Astrocyte (in vitro differentiated cells and primary cell): Measurements from ENCODE around the gene TEDC1. TPM values are rescaled to one million over a fixed set of nuclear protein-coding genes. Genes with fewer than 3 reads are reported as not detected.

Source experiments
- DNase-seq: peaks from one replicate; pipeline ENCODE4 v3.0.0-alpha.2; 2010; ENCODE audit warnings: low read depth
- FAIRE-seq: peaks from 2 replicates; lab custom pipeline; 2011; peaks lifted over from hg19 to GRCh38; lab: Jason Lieb, UNC
- H2AFZ ChIP-seq: 2 replicates; pipeline ENCODE4 v1.6.0; 2012; ENCODE audit warnings: low read depth, low read length, inconsistent platforms
- H3K27ac ChIP-seq: 2 replicates; pipeline ENCODE4 v1.5.1; 2011; ENCODE audit warnings: low read depth, low read length, inconsistent platforms
- H3K27me3 ChIP-seq: 2 replicates; pipeline ENCODE4 v1.6.0; 2011; ENCODE audit warnings: low read length, inconsistent platforms; ENCODE audit not compliant: insufficient read depth
- H3K36me3 ChIP-seq: 2 replicates; pipeline ENCODE4 v1.5.1; 2011; ENCODE audit warnings: low read length, inconsistent platforms; ENCODE audit not compliant: insufficient read depth
- H3K4me1 ChIP-seq: 2 replicates; pipeline ENCODE4 v1.5.1; 2011; ENCODE audit warnings: low read length, inconsistent platforms; ENCODE audit not compliant: insufficient read depth
- H3K4me2 ChIP-seq: 2 replicates; pipeline ENCODE4 v1.6.0; 2012; ENCODE audit warnings: low read length, inconsistent platforms
- H3K4me3 ChIP-seq: 2 replicates; pipeline ENCODE4 v1.5.1; 2011; ENCODE audit warnings: low read depth, mild to moderate bottlenecking, low read length, inconsistent platforms; ENCODE audit not compliant: insufficient read depth
- H3K79me2 ChIP-seq: 2 replicates; pipeline ENCODE4 v1.6.0; 2012; ENCODE audit warnings: mild to moderate bottlenecking, low read length, inconsistent platforms; ENCODE audit not compliant: insufficient read depth
- H3K9ac ChIP-seq: 2 replicates; pipeline ENCODE4 v1.6.0; 2012; ENCODE audit warnings: mild to moderate bottlenecking, low read length, inconsistent platforms
- H3K9me3 ChIP-seq: 2 replicates; pipeline ENCODE4 v1.5.1; 2012; ENCODE audit warnings: low read depth, mild to moderate bottlenecking, low read length, inconsistent platforms; ENCODE audit not compliant: insufficient read depth
- H4K20me1 ChIP-seq: 2 replicates; pipeline ENCODE4 v1.6.0; 2012; ENCODE audit warnings: low read length, inconsistent platforms; ENCODE audit not compliant: insufficient read depth
- H3K27ac Mint-ChIP-seq: one replicate; pipeline ENCODE4 v1.8.0; 2021; ENCODE audit warnings: mild to moderate bottlenecking, mixed read lengths; ENCODE audit not compliant: unreplicated experiment
- H3K27me3 Mint-ChIP-seq: one replicate; pipeline ENCODE4 v1.8.0; 2021; ENCODE audit warnings: low read depth, mixed read lengths; ENCODE audit not compliant: unreplicated experiment
- H3K36me3 Mint-ChIP-seq: one replicate; pipeline ENCODE4 v1.8.0; 2021; ENCODE audit warnings: low read depth, mixed read lengths; ENCODE audit not compliant: unreplicated experiment
- H3K4me1 Mint-ChIP-seq: one replicate; pipeline ENCODE4 v1.8.0; 2021; ENCODE audit warnings: low read depth, mixed read lengths; ENCODE audit not compliant: unreplicated experiment
- H3K4me3 Mint-ChIP-seq: one replicate; pipeline ENCODE4 v1.8.0; 2021; ENCODE audit warnings: mild to moderate bottlenecking, moderate library complexity, mixed read lengths; ENCODE audit not compliant: unreplicated experiment
- H3K9me3 Mint-ChIP-seq: one replicate; pipeline ENCODE4 v1.8.0; 2021; ENCODE audit warnings: mild to moderate bottlenecking, mixed read lengths; ENCODE audit not compliant: unreplicated experiment
- CTCF ChIP-seq: IDR thresholded peaks from 2 replicates; pipeline ENCODE4 v1.5.1; 2011; ENCODE audit warnings: low read depth, mild to moderate bottlenecking, inconsistent platforms, low read length, moderate library complexity; ENCODE audit not compliant: insufficient read depth
- EZH2 ChIP-seq: IDR thresholded peaks from 2 replicates; pipeline ENCODE4 v1.6.1; 2012; ENCODE audit warnings: mild to moderate bottlenecking, low read length, inconsistent platforms; ENCODE audit not compliant: insufficient read depth
- total RNA-seq: library from RNA; stranded (reverse); gene quantifications from 2 replicates; pipeline ENCODE4 v1.2.1, GENCODE V29; 2021

Gene TEDC1
- total RNA-seq, 1 donor from 2014 or later: 5.5 TPM

GRCh38 chr14:105531894-105532623 lies 41.0 kb downstream of the TEDC1 start:
- Mint-ChIP-seq H3K4me3 (no peak overlapping the region), H3K27me3 (peaks cover 34% of the 10 kb centered on the region)

GRCh38 chr14:105532735-105533141 lies 41.7 kb downstream of the TEDC1 start:
- TF ChIP-seq EZH2 (no peak), CTCF (no peak)
- no peak overlapping the region for H3K4me3 Mint-ChIP-seq
- no peaks in the 10 kb centered on the region for H3K27me3 ChIP-seq

More at GRCh38 chr14:105531894-105532623, 41.0 kb downstream of the TEDC1 start:
- Mint-ChIP-seq H3K4me1 (no peaks in the 10 kb centered on the region), H3K27ac (no peak overlapping the region), H3K36me3 (peaks cover 1% of the 10 kb centered on the region), H3K9me3 (peaks cover 2% of the 10 kb centered on the region)
- Histone ChIP-seq H3K27ac (no peak overlapping the region), H3K79me2 (no peaks in the 10 kb centered on the region), H4K20me1 (no peaks in the 10 kb centered on the region), H3K9me3 (no peaks in the 10 kb centered on the region), H3K4me2 (no peak overlapping the region), H2AFZ (no peak overlapping the region), H3K27me3 (no peaks in the 10 kb centered on the region), H3K9ac (no peak overlapping the region), H3K4me3 (no peak overlapping the region), H3K36me3 (no peaks in the 10 kb centered on the region), H3K4me1 (peaks cover 7% of the 10 kb centered on the region)
- no peak for DNase-seq
- TF ChIP-seq CTCF: no peak
- no peak for FAIRE-seq

GRCh38 chr14:105533391-105533790 lies 42.3 kb downstream of the TEDC1 start:
- Histone ChIP-seq H2AFZ (no peak overlapping the region), H3K36me3 (no peaks in the 10 kb centered on the region), H3K79me2 (no peaks in the 10 kb centered on the region), H3K4me1 (peaks cover 5% of the 10 kb centered on the region), H3K9ac (no peak overlapping the region), H3K4me2 (no peak overlapping the region), H3K27ac (no peak overlapping the region), H4K20me1 (no peaks in the 10 kb centered on the region), H3K9me3 (no peaks in the 10 kb centered on the region), H3K4me3 (no peak overlapping the region), H3K27me3 (no peaks in the 10 kb centered on the region)
- FAIRE-seq (no peak), DNase-seq (no peak)
- H3K27me3 Mint-ChIP-seq: peaks cover 38% of the 10 kb centered on the region
- TF ChIP-seq CTCF: no peak
- TF ChIP-seq EZH2: no peak
- peaks cover 2% of the 10 kb centered on the region for H3K9me3 Mint-ChIP-seq
- H3K27ac Mint-ChIP-seq: no peak overlapping the region
- H3K36me3 Mint-ChIP-seq: peaks cover 1% of the 10 kb centered on the region
- no peaks in the 10 kb centered on the region for H3K4me1 Mint-ChIP-seq
- no peak overlapping the region for H3K4me3 Mint-ChIP-seq

More at GRCh38 chr14:105532735-105533141, 41.7 kb downstream of the TEDC1 start:
- FAIRE-seq: no peak
- H4K20me1 ChIP-seq: no peaks in the 10 kb centered on the region
- H3K4me2 ChIP-seq: no peak overlapping the region
- H3K4me1 ChIP-seq: peaks cover 7% of the 10 kb centered on the region
- H3K36me3 ChIP-seq: no peaks in the 10 kb centered on the region
- Mint-ChIP-seq H3K4me1 (no peaks in the 10 kb centered on the region), H3K27me3 (peaks cover 38% of the 10 kb centered on the region), H3K27ac (no peak overlapping the region), H3K9me3 (peaks cover 2% of the 10 kb centered on the region), H3K36me3 (peaks cover 1% of the 10 kb centered on the region)
- H3K9ac ChIP-seq: no peak overlapping the region
- no peak overlapping the region for H3K4me3 ChIP-seq
- no peak overlapping the region for H2AFZ ChIP-seq
- H3K79me2 ChIP-seq: no peaks in the 10 kb centered on the region
- no peak for DNase-seq
- H3K27ac ChIP-seq: no peak overlapping the region
- no peaks in the 10 kb centered on the region for H3K9me3 ChIP-seq
